ENCODE results near the gene MET. TPM values are rescaled to one million over a fixed set of nuclear protein-coding genes. Genes with fewer than 3 reads are reported as not detected.

MET gene
- total and polyA plus RNA-seq, 2 of the 13 experiments (the other 11 are each of a cell fraction or from before 2014, with no cell fraction given): 21.8 to 31.5 TPM

DNA sequence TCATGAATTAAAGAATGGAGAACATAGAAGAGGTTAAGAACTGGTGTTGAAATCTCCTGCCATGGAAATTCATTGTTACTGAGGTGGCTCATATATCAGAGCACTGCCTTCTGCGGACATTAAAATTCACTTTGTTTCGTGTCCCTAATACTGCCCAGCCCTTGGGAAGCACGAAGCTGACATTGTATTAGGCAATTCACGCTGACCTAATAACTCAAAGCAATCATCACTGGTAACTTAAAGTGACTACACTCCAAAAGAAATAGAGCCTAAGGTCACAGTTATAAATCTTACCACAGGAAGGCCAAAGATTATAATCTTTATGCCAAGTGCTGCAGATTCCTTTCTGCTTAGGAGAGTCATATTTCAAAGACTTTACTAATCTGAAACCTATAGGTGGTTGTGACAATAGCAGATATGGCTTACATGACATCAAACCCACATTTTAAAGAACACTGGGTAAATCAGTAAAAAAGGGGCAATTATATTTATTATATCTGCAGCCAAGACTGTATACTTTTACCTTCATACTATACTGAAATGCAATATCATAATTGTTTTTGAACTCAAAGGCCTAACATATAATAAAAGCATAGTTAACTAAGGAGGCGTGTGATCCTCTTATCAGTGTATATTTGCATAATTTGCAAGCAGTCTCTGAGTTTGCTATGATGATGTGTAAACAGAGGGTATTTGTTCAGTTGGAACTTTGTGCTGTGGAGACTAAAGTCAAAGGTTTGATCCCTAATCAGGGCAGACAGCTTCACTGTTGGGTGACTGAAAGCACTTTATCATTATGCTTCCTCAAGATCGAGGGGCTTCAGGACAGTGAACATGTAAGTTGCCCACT, 138.5 kb downstream of the MET start (continued):
- TF ChIP-seq, protein P1, sequence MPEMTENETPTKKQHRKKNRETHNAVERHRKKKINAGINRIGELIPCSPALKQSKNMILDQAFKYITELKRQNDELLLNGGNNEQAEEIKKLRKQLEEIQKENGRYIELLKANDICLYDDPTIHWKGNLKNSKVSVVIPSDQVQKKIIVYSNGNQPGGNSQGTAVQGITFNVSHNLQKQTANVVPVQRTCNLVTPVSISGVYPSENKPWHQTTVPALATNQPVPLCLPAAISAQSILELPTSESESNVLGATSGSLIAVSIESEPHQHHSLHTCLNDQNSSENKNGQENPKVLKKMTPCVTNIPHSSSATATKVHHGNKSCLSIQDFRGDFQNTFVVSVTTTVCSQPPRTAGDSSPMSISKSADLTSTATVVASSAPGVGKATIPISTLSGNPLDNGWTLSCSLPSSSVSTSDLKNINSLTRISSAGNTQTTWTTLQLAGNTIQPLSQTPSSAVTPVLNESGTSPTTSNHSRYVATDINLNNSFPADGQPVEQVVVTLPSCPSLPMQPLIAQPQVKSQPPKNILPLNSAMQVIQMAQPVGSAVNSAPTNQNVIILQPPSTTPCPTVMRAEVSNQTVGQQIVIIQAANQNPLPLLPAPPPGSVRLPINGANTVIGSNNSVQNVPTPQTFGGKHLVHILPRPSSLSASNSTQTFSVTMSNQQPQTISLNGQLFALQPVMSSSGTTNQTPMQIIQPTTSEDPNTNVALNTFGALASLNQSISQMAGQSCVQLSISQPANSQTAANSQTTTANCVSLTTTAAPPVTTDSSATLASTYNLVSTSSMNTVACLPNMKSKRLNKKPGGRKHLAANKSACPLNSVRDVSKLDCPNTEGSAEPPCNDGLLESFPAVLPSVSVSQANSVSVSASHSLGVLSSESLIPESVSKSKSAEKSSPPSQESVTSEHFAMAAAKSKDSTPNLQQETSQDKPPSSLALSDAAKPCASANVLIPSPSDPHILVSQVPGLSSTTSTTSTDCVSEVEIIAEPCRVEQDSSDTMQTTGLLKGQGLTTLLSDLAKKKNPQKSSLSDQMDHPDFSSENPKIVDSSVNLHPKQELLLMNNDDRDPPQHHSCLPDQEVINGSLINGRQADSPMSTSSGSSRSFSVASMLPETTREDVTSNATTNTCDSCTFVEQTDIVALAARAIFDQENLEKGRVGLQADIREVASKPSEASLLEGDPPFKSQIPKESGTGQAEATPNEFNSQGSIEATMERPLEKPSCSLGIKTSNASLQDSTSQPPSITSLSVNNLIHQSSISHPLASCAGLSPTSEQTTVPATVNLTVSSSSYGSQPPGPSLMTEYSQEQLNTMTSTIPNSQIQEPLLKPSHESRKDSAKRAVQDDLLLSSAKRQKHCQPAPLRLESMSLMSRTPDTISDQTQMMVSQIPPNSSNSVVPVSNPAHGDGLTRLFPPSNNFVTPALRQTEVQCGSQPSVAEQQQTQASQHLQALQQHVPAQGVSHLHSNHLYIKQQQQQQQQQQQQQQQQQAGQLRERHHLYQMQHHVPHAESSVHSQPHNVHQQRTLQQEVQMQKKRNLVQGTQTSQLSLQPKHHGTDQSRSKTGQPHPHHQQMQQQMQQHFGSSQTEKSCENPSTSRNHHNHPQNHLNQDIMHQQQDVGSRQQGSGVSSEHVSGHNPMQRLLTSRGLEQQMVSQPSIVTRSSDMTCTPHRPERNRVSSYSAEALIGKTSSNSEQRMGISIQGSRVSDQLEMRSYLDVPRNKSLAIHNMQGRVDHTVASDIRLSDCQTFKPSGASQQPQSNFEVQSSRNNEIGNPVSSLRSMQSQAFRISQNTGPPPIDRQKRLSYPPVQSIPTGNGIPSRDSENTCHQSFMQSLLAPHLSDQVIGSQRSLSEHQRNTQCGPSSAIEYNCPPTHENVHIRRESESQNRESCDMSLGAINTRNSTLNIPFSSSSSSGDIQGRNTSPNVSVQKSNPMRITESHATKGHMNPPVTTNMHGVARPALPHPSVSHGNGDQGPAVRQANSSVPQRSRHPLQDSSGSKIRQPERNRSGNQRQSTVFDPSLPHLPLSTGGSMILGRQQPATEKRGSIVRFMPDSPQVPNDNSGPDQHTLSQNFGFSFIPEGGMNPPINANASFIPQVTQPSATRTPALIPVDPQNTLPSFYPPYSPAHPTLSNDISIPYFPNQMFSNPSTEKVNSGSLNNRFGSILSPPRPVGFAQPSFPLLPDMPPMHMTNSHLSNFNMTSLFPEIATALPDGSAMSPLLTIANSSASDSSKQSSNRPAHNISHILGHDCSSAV (CRISPR knock-in tag; IDR thresholded peaks at IDR 0.05; ENCODE audit: borderline replicate concordance): no peak
- TF ChIP-seq CHCHD3 (CRISPR knock-in tag; IDR thresholded peaks at IDR 0.05) (no peak), MBNL3 (CRISPR knock-in tag; conservative IDR thresholded peaks at IDR 0.05) (no peak), ZNF713 (CRISPR knock-in tag; IDR thresholded peaks at IDR 0.05) (no peak), KDM5A (IDR thresholded peaks at IDR 0.05; ENCODE audit: borderline replicate concordance, low read length) (no peak), NONO (IDR thresholded peaks at IDR 0.05) (no peak), NONO (CRISPR knock-in tag; conservative IDR thresholded peaks at IDR 0.05) (no peak; the same call in 1 of the 2 replicates), ZNF773 (CRISPR knock-in tag; IDR thresholded peaks at IDR 0.05; ENCODE audit: borderline replicate concordance) (no peak), AGO2 (optimal IDR thresholded peaks at IDR 0.05; ENCODE audit: low read depth, low read length) (no peak), EZH2 (conservative IDR thresholded peaks at IDR 0.05; ENCODE audit: low read depth, low read length) (no peak), ZNF747 (CRISPR knock-in tag; IDR thresholded peaks at IDR 0.05; ENCODE audit: borderline replicate concordance) (no peak), BORCS8-MEF2B (CRISPR knock-in tag; IDR thresholded peaks at IDR 0.05) (no peak), YY1 (IDR thresholded peaks at IDR 0.05; ENCODE audit: insufficient read depth, insufficient replicate concordance, low read depth, low read length) (peak; percentile 6)
- TF ChIP-seq, protein P2, sequence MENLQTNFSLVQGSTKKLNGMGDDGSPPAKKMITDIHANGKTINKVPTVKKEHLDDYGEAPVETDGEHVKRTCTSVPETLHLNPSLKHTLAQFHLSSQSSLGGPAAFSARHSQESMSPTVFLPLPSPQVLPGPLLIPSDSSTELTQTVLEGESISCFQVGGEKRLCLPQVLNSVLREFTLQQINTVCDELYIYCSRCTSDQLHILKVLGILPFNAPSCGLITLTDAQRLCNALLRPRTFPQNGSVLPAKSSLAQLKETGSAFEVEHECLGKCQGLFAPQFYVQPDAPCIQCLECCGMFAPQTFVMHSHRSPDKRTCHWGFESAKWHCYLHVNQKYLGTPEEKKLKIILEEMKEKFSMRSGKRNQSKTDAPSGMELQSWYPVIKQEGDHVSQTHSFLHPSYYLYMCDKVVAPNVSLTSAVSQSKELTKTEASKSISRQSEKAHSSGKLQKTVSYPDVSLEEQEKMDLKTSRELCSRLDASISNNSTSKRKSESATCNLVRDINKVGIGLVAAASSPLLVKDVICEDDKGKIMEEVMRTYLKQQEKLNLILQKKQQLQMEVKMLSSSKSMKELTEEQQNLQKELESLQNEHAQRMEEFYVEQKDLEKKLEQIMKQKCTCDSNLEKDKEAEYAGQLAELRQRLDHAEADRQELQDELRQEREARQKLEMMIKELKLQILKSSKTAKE (CRISPR knock-in tag; IDR thresholded peaks at IDR 0.05; ENCODE audit: borderline replicate concordance): peak; percentile 31; the same call in 1 of the 2 replicates
- TF ChIP-seq, protein P3, sequence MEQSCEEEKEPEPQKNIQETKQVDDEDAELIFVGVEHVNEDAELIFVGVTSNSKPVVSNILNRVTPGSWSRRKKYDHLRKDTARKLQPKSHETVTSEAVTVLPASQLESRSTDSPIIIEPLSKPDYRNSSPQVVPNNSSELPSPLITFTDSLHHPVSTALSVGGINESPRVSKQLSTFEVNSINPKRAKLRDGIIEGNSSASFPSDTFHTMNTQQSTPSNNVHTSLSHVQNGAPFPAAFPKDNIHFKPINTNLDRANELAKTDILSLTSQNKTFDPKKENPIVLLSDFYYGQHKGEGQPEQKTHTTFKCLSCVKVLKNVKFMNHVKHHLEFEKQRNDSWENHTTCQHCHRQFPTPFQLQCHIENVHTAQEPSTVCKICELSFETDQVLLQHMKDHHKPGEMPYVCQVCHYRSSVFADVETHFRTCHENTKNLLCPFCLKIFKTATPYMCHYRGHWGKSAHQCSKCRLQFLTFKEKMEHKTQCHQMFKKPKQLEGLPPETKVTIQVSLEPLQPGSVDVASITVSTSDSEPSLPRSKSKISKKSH (CRISPR knock-in tag; IDR thresholded peaks at IDR 0.05; ENCODE audit: borderline replicate concordance): no peak

All from HepG2 (cell line).